Stimulated activated CD8-positive, alpha-beta memory T cell treated with anti-CD3 and anti-CD28 coated beads, Interleukin-7, amount 100 ng/mL, for 48 hours (primary cell): ENCODE data around the gene SEPTIN6.
A peak's percentile ranks its signal among the peaks of the same experiment; 100 is the strongest.

ENCODE experiments used
- DNase-seq, 2 donors: peaks; one replicate each; pipeline ENCODE4 v3.0.0-alpha.2; 2020; ENCODE audit warnings: low read depth in 1 of 2; ENCODE audit errors: extremely low read depth in 1 of 2

The SEPTIN6 gene

DNA sequence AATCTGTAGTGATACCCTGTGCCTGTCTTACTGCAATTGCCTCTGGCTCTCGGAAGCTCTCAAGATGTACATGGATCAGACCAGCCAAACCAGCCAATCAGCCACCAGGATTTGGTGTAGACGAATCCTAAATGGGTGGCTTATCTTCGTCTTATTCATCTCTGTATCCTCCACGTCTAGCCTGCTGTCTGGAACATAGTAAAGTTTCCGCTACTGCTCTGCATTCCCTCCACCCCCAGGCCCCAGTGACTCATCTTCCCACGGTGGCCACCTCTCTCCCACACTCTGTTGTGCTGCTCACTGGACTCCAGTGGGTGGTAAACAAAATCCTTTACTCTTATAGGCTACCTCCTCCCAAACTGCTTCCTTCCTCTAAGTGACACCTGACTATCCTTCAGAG lies 37.8 kb downstream of the SEPTIN6 start:
- DNase-seq = peak in 1 of 2 donors; percentile 58

- no peak for DNase-seq
Observed at GRCh38 chrX:119654112-119654531, 38.8 kb downstream of the SEPTIN6 start.

- DNase-seq = no peak
Observed at GRCh38 chrX:119648421-119648775, 44.6 kb downstream of the SEPTIN6 start.

DNA sequence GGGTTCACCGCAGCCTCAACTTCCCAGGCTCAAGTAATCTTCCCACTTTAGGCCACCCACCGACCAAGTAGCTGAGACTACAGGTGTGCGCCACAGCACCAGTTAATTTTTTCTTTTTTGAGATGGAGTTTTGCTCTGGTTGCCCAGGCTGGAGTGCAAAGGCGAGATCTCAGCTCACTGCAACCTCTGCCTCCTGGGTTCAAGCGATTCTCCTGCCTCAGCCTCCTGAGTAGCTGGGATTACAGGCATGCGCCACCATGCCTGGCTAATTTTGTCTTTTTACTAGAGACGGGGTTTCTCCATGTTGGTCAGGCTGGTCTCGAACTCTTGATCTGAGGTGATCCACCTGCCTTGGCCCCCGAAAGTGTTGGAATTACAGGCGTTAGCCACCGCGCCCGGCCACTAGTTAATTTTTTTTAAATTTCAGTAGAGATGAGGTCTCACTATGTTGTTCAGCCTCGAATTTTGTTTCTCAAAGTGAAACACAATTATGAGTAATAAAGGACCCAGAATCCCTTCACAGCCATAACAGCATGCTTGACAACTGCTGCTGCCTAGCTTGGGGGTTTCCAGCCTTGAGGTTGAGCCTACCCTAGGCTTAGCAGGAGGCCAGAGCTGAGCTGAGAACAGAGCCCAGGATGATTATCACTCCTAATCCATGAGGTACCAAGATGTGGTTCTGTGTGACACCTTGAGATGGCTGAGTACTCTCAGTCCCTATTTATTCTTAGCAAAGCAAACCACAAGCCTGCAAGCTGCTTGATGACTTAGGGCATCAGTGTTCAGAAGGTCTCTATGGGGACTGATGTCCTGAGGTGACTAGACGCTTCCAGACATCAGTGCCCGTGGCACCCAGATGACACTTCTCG lies 45.2 kb downstream of the SEPTIN6 start:
- peak; percentile 47 to 67 for DNase-seq

GRCh38 chrX:119647089-119647488 lies 45.9 kb downstream of the SEPTIN6 start:
- no peak for DNase-seq

GRCh38 chrX:119646515-119646914 lies 46.5 kb downstream of the SEPTIN6 start:
- DNase-seq = no peak

DNA sequence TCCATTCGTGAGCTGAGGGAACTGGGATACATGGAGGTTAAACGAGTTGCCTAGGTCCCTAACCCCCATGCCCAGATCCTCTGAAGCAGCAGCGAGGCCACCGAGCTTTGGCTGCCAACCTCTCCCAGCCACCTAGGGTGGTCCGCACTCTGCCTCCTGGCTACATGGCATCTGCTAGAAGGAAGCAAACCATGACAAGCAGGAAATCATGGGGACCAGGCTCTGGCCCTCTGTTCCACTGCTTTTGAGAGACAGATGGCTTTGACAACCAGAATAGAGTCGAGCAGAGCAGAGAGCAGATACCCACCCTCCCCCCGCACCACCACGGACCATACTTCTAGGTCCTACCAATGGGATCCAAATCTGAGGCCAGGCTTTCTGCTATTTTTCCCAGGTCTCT lies 49.3 kb downstream of the SEPTIN6 start:
- no peak for DNase-seq
